MM.1S (cell line): Measurements from ENCODE around the gene AQP10.
"Not testable (repeated sequence)": the region's sequence is repeated elsewhere in the genome, so short reads cannot be mapped to it uniquely, and the experiment has no call there.

ENCODE experiments used
- DNase-seq: peaks from one replicate; pipeline ENCODE4 v3.0.0-alpha.2; 2015
- H2AFZ ChIP-seq: fragments of 300-600 bp; sonication (generic); 2 replicates; pipeline ENCODE4 v1.6.0; 2016; ENCODE audit warnings: antibody characterized with exemption, low read length
- H3F3A ChIP-seq: fragments of 300-600 bp; sonication (generic); 2 replicates; pipeline ENCODE4 v1.6.1; 2016; ENCODE audit warnings: mild to moderate bottlenecking, antibody characterized with exemption, low read length, moderate library complexity, mixed read lengths; ENCODE audit not compliant: insufficient read depth
- H3K27ac ChIP-seq: fragments of 300-600 bp; sonication (generic); 2 replicates; pipeline ENCODE4 v1.5.1; 2016; ENCODE audit warnings: mild to moderate bottlenecking, low read length
- H3K27me3 ChIP-seq: fragments of 300-600 bp; sonication (generic); replicated peaks from 2 replicates; pipeline ENCODE4 v1.6.0; 2016; ENCODE audit warnings: low read length; ENCODE audit not compliant: insufficient read depth
- H3K36me3 ChIP-seq: fragments of 300-600 bp; sonication (generic); replicated peaks from 2 replicates; pipeline ENCODE4 v1.6.1; 2016; ENCODE audit warnings: mild to moderate bottlenecking, low read length, mixed read lengths; ENCODE audit not compliant: insufficient read depth
- H3K4me1 ChIP-seq: fragments of 300-600 bp; sonication (generic); 2 replicates; pipeline ENCODE4 v1.6.1; 2016; ENCODE audit warnings: low read length, mixed read lengths
- H3K4me2 ChIP-seq: fragments of 300-600 bp; sonication (generic); 2 replicates; pipeline ENCODE4 v1.6.0; 2016; ENCODE audit warnings: low read depth, low read length
- H3K4me3 ChIP-seq: fragments of 300-600 bp; sonication (generic); 2 replicates; pipeline ENCODE4 v1.5.1; 2016; ENCODE audit warnings: low read length, mixed read lengths
- H3K79me2 ChIP-seq: fragments of 300-600 bp; sonication (generic); 2 replicates; pipeline ENCODE4 v1.6.1; 2016; ENCODE audit warnings: mixed run types, low read length, mixed read lengths
- H3K9ac ChIP-seq: fragments of 300-600 bp; sonication (generic); 2 replicates; pipeline ENCODE4 v1.6.1; 2016; ENCODE audit warnings: low read length, mixed read lengths
- H3K9me2 ChIP-seq: fragments of 300-600 bp; sonication (generic); replicated peaks from 2 replicates; pipeline ENCODE4 v1.6.1; 2016; ENCODE audit warnings: mild to moderate bottlenecking, low read length, mixed read lengths; ENCODE audit not compliant: insufficient read depth
- H3K9me3 ChIP-seq: fragments of 300-600 bp; sonication (generic); replicated peaks from 2 replicates; pipeline ENCODE4 v1.6.1; 2016; ENCODE audit warnings: mild to moderate bottlenecking, low read length, mixed read lengths; ENCODE audit not compliant: insufficient read depth
- H4K20me1 ChIP-seq: fragments of 300-600 bp; sonication (generic); 2 replicates; pipeline ENCODE4 v1.6.1; 2016; ENCODE audit warnings: mild to moderate bottlenecking, low read length, moderate library complexity, mixed read lengths; ENCODE audit not compliant: insufficient read depth
- CTCF ChIP-seq: fragments of 300-600 bp; sonication (generic); IDR thresholded peaks from 2 replicates; pipeline ENCODE4 v1.5.1; 2016; ENCODE audit warnings: antibody characterized with exemption, low read length, mixed read lengths
- EZH2 ChIP-seq: fragments of 300-600 bp; sonication (generic); optimal IDR thresholded peaks from 2 replicates; pipeline ENCODE3; 2017; ENCODE audit warnings: low read depth, mild to moderate bottlenecking, antibody characterized with exemption, low read length, mixed read lengths
- EZH2phosphoT487 ChIP-seq: fragments of 300-600 bp; sonication (generic); IDR thresholded peaks from 2 replicates; pipeline ENCODE4 v1.6.1; 2018; ENCODE audit warnings: antibody characterized with exemption, low read length

Gene AQP10

GRCh38 chr1:154306151-154306550 is 14.7 kb upstream of the AQP10 start:
- no peak overlapping the region for H3K9ac ChIP-seq
- H3K4me1 ChIP-seq: no peaks in the 10 kb centered on the region
- H3K27ac ChIP-seq: no peak overlapping the region
- H3K4me3 ChIP-seq: no peak overlapping the region
- no peaks in the 10 kb centered on the region for H3K9me3 ChIP-seq
- no peak overlapping the region for H2AFZ ChIP-seq
- TF ChIP-seq EZH2 (no peak), CTCF (no peak), EZH2phosphoT487 (no peak)
- no peaks in the 10 kb centered on the region for H4K20me1 ChIP-seq
- no peaks in the 10 kb centered on the region for H3F3A ChIP-seq
- H3K36me3 ChIP-seq: no peaks in the 10 kb centered on the region
- H3K27me3 ChIP-seq: no peaks in the 10 kb centered on the region
- no peak overlapping the region for H3K4me2 ChIP-seq
- H3K79me2 ChIP-seq: no peaks in the 10 kb centered on the region
- H3K9me2 ChIP-seq: no peaks in the 10 kb centered on the region
- DNase-seq: no peak

DNA sequence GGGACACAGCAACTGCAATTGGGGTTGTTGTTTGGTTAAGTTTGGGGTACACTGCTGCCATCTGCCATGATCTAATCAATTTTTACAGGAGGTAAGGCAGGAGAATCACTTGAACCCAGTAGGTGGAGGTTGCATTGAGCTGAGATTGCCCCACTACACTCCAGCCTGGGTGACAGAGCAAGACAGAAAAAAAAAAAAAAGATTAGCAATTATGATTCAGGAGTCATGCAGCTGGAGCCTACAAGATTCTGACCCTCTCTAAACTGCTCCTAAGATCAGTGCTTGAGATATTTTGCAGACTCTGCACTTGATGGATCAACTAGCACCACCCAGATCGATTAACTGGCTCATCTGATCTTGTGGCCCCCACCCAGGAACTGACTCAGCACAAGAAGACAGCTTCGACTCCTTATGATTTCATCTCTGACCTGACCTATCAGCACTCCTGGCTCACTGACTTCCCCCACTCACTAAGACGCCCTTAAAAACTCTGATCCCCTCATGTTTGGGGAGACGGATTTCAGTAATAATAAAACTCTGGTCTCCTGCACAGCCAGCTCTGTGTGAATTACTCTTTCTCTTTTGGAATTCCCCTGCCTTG is 13.1 kb upstream of the AQP10 start:
- not testable (repeated sequence) for H4K20me1 ChIP-seq, H3K4me1 ChIP-seq, H3K36me3 ChIP-seq, DNase-seq, H3F3A ChIP-seq, H3K27me3 ChIP-seq, H3K9me2 ChIP-seq, H3K4me3 ChIP-seq, H3K27ac ChIP-seq, H3K79me2 ChIP-seq, H2AFZ ChIP-seq, H3K9me3 ChIP-seq, H3K9ac ChIP-seq, H3K4me2 ChIP-seq

- not testable (repeated sequence) for H3K36me3 ChIP-seq, H3K4me2 ChIP-seq, H3K9me3 ChIP-seq, H3K4me3 ChIP-seq, H3K27me3 ChIP-seq, H3K9me2 ChIP-seq, H3K4me1 ChIP-seq, H3K27ac ChIP-seq, DNase-seq, H3F3A ChIP-seq, H4K20me1 ChIP-seq, H2AFZ ChIP-seq, H3K79me2 ChIP-seq, H3K9ac ChIP-seq
These were observed 11.8 kb upstream of the AQP10 start for GRCh38 chr1:154309136-154309535.

DNA sequence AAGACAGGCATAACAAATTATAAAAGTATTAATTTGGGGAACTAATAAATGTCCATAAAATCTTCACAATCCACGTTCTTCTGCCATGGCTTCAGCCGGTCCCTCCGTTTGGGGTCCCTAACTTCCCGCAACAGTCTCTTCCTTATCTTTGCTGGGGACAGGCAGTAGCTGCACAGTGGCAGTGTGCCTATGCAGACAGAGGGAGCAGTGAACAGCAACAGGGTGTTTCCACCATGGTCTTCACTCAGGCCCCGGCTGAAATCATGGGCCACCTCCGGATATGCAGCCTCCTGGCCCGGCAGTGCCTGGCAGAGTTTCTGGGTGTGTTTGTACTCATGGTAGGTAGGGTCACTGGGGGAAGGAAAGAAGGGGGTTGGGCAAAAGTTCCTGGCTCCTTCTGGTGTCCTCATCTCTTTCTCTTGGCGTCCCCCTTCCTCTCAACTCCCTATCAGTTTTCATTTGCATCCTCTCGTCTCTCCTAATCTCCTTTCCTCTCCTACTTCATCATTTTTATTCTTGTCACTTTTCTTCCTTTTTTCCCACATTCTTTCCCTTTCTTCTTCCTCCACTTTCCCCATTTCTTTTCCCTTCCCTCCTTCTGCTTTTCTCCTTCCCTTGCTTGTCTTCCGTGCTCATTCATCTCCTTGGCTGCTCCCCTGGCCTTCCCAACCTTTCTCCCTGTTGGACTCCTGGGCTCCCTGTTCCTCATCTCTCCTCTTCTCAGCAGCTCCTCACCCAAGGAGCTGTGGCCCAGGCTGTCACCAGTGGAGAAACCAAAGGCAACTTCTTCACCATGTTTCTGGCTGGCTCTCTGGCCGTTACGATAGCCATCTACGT is 8.4 kb upstream of the AQP10 start:
- not testable (repeated sequence) for H3K9me2 ChIP-seq, H4K20me1 ChIP-seq, H3K4me1 ChIP-seq, H3K9me3 ChIP-seq, H3F3A ChIP-seq, H3K79me2 ChIP-seq, H2AFZ ChIP-seq, H3K9ac ChIP-seq, H3K36me3 ChIP-seq, H3K27ac ChIP-seq, DNase-seq, H3K4me2 ChIP-seq, H3K4me3 ChIP-seq, H3K27me3 ChIP-seq

DNA sequence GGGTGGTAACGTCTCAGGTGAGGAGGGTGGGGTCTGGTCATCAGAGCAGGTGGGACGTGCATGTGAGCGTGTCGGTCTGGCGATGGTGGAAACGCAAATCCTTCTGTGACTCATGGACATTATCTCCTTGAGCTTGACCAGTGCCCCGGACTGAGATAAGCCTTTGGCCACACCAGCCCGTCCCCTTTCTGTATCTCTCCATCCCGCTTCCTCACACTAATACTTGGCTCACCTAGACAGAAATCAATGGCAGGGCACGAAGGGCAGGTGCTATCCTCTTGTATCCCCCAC is 7.9 kb upstream of the AQP10 start:
- Histone ChIP-seq H3F3A (no peaks in the 10 kb centered on the region), H3K9me2 (no peaks in the 10 kb centered on the region), H3K4me2 (no peak overlapping the region), H3K27ac (no peak overlapping the region), H3K36me3 (no peaks in the 10 kb centered on the region), H2AFZ (no peak overlapping the region), H3K9ac (no peak overlapping the region), H3K27me3 (no peaks in the 10 kb centered on the region), H3K9me3 (no peaks in the 10 kb centered on the region), H3K4me3 (no peak overlapping the region), H4K20me1 (no peaks in the 10 kb centered on the region), H3K4me1 (no peaks in the 10 kb centered on the region), H3K79me2 (no peaks in the 10 kb centered on the region)
- no peak for TF ChIP-seq EZH2phosphoT487
- no peak for TF ChIP-seq CTCF
- no peak for TF ChIP-seq EZH2
- DNase-seq: no peak

- not testable (repeated sequence) for H3K36me3 ChIP-seq, H3K9ac ChIP-seq, H3K9me2 ChIP-seq, H4K20me1 ChIP-seq, H3F3A ChIP-seq, H3K4me3 ChIP-seq, H3K4me1 ChIP-seq, DNase-seq, H3K4me2 ChIP-seq, H3K9me3 ChIP-seq, H2AFZ ChIP-seq, H3K79me2 ChIP-seq, H3K27me3 ChIP-seq, H3K27ac ChIP-seq
These were observed 6.7 kb upstream of the AQP10 start for GRCh38 chr1:154314226-154314625.
